ELF-1 (cell line): ENCODE results near the gene IGSF3.

Experiments
- DNase-seq: peaks from one replicate; pipeline ENCODE4 v3.0.0-alpha.2; 2016; ENCODE audit warnings: low read depth, low spot score

The IGSF3 gene

GRCh38 chr1:116667575-116668105 is at the start of gene IGSF3:
Gene IGSF3 (minus strand): TSS chr1:116667733. CDS start chr1:116666326, 1,407 bp downstream.
- peak; percentile 86 for DNase-seq

DNA sequence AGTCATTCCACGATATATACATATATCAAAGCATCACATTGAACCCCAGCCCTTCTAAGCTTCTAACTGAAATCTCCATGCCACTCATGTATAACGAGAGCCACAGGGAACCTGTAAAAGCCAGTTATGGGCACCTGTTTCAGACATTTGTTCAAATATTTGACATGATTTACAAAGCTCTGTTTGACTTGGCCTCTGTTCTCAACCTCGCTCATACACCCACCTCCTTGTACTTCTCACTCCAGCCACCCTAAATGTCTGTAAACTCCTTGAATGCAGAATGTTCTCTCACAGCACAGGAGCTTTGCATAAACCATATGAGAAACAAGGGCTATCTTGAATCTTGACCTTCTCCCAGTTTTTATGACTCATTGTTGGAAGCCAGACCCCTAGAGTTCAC is 49.8 kb upstream of the IGSF3 start:
- no peak for DNase-seq

- no peak for DNase-seq
Observed at GRCh38 chr1:116716391-116716790, 48.9 kb upstream of the IGSF3 start.

DNA sequence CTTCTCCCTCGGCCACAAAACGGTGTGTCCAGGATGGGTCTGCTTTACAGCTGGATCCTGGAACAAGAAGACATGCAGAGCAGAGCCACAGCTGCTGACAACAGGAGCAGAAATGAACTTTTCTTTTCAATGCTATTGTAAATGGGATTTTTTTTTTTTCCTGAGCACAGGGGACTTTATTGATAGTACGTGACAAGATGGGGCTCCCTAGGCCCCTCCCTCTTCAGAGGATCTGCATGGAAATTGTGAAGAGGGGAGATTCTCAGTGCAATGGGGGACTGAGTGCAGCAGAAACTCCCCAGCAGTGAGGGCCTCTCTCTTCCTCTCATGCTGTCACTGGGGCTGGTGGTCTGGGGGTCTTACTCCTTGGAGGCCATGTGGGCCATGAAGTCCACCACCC is 45.9 kb upstream of the IGSF3 start:
- DNase-seq = no peak

GRCh38 chr1:116712510-116712909 is 45.0 kb upstream of the IGSF3 start:
- DNase-seq = peak; percentile 36

DNA sequence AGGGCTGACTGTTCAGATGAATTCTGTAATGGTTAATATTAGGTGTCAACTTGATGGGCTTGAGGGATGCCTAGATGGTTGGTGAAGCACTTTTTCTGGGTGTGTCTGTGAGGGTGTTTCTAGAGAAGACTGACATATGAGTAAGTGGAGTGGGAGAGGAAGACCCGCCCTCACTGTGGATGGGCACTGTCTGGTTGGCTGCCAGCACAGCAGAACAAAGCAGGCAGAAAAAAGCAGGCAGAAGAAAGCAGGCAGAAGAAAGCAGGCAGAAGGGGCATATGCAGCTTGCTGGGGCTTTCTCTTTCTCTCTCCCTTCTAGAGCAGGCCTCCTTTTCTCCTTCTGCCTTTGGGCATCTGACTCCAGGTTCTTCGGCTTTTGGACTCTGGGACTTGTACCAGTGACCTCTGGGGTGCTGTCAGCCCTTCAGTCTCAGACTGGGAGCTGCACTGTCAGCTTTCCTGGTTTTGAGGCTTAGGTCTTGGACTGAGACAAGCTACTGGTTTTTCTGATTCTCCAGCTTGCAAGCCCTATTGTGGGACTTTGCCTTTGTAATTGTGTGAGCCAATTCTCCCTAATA is 43.8 kb upstream of the IGSF3 start:
- DNase-seq = peak; percentile 39

DNA sequence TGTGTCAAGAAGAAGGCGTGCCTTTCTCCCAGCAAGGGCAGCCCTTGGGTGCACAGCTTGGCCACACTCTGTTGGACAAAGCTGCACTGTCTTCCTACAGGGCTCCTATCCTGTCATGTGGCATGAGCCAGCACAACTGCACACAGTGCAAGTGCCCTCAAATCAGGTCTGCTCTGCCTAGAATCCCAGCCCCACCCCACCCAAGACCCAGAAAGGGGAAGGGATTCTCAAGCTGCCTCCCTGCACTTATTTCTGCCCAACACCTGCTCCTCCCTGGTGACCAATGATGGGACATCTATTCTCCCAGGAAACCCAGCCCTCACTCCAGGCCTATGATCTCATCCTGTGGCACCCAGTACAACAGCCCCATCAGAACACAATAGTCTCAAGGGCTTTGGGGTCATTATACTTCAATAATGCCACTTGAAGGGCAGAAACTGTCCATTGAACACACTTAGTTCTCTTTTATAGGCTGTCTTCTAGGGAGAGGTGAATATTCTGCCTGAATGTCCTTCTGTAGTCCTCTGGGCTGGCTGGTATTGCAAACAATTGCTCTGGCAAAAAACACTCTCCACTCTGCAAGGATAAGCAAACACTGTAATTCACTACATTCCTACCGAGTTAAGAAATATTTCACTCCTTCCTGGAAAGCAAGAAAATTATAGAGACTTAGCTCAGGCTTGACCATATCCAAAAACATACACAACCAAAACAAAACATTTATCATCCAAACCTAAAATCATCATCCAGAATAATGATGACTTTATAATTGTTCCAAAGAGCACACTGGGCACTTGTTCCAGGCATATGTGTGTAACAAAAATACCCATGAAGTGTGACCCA is 43.1 kb upstream of the IGSF3 start:
- DNase-seq = no peak

GRCh38 chr1:116709666-116710167 is 42.2 kb upstream of the IGSF3 start:
- DNase-seq = no peak

- peak; percentile 64 for DNase-seq
Observed at GRCh38 chr1:116708255-116708900, 40.8 kb upstream of the IGSF3 start.

- DNase-seq = no peak
Observed at GRCh38 chr1:116706841-116707240, 39.3 kb upstream of the IGSF3 start.

DNA sequence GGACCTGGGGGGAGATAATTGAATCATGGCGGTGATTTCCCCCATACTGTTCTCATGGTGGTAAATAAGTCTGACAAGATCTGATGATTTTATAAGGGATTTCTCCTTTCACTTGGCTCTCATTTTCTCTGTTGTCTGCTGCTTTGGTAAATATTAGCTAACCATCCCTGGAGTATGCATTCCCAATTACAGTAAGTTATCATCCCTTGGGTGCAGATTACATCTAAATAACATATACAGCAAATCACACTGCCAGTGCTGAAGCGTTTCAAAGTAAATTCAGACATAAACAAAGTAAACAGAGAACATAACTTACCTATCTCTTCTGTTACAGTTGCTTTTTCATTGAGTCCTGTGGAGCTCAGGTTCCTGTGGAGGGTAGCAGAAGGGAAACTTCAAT is 38.6 kb upstream of the IGSF3 start:
- no peak for DNase-seq

DNA sequence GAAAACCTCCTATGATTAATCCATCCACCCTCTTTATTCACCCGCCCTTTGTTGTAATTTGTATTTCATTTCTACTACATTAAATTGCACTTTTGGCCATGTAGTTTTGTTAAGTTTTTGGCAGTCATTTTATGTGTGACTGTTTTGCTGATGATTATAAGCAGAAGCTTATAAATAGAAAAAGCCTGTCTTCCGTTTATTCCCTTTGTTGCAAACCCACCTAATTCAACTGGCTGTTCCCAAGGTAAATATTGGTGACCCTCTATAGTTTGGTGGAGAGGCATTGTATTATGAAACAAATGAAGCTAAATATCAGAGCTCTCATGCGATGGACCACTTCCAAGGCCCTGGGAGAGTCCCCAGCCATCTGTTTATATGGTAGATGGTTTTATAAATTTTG is 36.7 kb upstream of the IGSF3 start:
- no peak for DNase-seq

DNA sequence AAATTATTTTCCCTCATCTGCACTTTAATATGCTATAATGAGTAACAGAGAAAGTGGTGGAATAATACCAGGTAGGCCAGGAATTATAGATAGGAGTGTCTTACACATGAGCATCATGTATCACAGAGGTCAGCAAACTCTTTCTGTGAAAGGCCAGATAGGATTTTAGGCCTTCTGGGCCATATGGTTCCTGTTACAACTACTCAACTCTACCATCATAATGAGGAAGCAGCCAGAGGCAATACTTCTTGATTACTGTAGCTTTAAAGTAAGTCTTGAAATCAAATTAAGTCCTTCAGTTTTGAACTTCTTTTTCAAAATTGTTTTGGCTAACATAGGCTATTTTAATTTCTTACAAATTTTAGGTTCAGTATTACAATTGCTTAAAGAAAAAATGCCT is 32.1 kb upstream of the IGSF3 start:
- DNase-seq = no peak

GRCh38 chr1:116698244-116698595 is 30.7 kb upstream of the IGSF3 start:
- no peak for DNase-seq

- DNase-seq = no peak
Observed at GRCh38 chr1:116697548-116698243, 30.2 kb upstream of the IGSF3 start.

GRCh38 chr1:116694524-116694923 is 27.0 kb upstream of the IGSF3 start:
- DNase-seq = no peak

DNA sequence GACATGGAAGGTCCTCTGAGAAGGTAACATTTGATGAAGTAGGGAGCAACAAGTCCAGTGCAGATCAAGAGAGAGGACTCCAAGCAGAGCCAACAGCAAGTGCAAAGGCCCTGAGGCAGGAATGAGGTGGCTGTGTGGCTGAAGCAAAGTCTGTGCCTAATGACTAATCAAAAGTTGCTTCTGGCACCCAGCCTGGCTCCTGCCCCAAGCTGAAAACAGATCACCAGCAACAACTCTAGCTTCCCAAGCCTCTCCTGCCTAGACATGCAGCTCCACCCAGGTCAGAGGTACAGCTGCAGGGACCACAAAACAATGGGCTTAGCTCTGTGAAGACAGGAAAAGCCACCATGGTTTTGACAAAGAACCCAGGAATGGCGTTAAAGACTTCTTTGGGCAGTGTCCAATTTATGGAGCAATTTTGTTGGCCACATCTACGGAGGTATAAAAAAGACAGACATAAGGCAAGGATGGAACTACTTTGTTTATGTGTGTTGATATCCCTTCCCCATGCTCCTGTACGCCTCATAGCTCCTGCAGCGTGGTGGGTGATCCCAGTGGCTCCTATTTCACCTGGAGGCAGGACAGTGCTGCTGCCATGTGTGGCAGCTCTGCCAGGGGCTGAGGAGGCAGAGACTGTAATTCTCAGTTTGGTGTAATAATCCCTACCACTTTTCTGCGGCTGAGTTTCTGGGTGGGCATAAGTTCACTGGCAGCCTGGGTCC is 26.4 kb upstream of the IGSF3 start:
- DNase-seq = peak; percentile 69

- no peak for DNase-seq
Observed at GRCh38 chr1:116692879-116693278, 25.3 kb upstream of the IGSF3 start.

GRCh38 chr1:116690849-116691406 is 23.4 kb upstream of the IGSF3 start:
- DNase-seq = no peak

DNA sequence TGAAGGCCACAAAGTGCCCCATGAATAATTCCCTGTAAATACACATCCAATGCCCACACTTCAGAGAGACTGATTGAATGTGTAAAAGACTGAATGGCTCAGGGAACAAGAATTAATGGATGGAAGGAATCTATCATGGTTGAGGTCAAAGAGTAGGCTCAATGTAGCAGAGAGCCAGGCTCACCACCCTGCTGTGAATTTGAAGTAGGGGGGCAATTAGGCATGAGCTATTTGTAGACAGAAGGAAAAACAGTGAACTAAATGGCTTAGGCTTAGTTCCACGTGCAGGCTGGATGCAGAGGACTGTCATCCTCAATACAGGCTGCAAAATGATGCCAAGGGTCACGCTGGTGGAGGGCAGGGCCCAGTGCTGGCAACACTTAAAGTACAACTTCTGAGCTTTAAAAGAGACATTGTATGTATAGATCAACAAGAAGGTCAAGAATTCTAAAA is 22.9 kb upstream of the IGSF3 start:
- no peak for DNase-seq
